HG02973 (cell line): ENCODE data around the gene TMEM255A.

Experiments used
- ATAC-seq: cut with Tn5 transposase; IDR thresholded peaks from one replicate; pipeline ENCODE4 v1.9.1; 2021; ENCODE audit warnings: moderate library complexity; ENCODE audit not compliant: unreplicated experiment

The TMEM255A gene

DNA sequence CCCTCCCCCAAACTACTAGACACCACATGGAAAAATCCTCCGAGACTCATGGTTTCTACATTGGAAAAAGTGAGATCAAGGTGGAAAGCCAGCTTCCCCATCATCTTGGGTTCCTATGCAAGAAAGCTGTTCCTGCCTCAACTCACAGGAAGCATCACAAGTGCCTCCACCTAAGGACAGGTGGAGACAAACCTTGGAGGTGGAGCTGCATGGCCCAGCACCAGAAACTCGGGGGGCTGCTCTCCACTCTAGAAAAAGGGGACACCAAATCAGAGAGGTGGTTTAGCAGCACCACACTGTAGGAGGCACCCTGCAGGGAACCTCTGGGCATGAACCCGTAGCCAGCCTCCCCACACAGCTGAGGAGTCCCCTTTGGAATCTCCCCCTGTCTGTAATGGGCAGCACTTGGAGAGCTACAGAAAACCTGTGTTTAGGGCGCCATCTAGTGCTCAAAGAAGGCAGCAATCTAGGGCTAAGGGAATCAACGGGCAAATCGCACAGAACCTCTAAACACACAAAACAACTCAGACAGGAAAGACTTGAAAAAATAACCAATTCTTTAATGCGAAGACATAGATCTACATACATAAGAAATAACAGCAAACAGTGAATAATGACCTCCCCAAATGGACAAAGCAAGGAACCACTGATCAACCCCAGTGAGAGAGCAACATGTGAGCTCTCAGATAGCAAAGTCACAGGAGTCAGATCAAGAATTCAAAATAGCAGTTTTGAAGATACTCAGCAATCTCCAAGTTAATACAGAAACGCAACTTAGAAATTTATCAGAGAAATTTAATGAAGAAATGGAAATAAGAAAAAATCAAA lies 97.6 kb downstream of the TMEM255A start:
- ATAC-seq: no peak
